ENCODE measurements around the gene TAB2.

Gene TAB2

DNA sequence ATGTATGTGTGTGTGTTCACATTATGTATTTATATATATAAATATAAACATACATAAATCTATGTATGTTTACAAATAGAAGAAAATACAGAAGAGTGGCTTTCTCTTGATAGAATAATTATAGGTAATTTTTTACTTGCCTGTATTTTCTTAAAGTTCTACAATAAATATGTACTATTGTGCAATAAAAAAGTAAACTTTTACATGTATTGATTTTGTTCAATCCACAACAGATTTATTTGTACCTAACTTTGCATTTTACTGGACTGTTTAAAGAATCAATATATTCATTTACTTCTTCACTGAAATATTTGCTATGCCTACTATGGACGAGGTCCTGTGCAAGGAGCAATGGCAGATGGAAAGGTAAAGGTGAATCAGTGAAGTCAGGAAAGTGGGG lies 14.0 kb upstream of the TAB2 start:
- Histone ChIP-seq H3K9me3 (ENCODE audit: control insufficient read depth, insufficient read depth, low read length) (no peaks in the 10 kb centered on the region), H3K36me3 (ENCODE audit: control insufficient read depth, low read length) (no peaks in the 10 kb centered on the region), H3K4me2 (ENCODE audit: low read length) (no peak overlapping the region), H3K27me3 (ENCODE audit: control insufficient read depth, low read length) (peaks cover 22% of the 10 kb centered on the region), H3K79me2 (ENCODE audit: control insufficient read depth, low read length) (no peaks in the 10 kb centered on the region), H3K9me2 (replicated peaks; ENCODE audit: control insufficient read depth, low read length) (no peaks in the 10 kb centered on the region), H3F3A (ENCODE audit: control insufficient read depth, insufficient read depth) (no peaks in the 10 kb centered on the region), H4K20me1 (ENCODE audit: control insufficient read depth, insufficient read depth, low read depth, low read length) (no peaks in the 10 kb centered on the region), H3K27ac (ENCODE audit: low read depth, low read length) (no peak overlapping the region), H3K4me3 (ENCODE audit: low read length) (no peak overlapping the region), H3K4me1 (ENCODE audit: control insufficient read depth, low read length) (no peaks in the 10 kb centered on the region)
- TF ChIP-seq, protein P1, sequence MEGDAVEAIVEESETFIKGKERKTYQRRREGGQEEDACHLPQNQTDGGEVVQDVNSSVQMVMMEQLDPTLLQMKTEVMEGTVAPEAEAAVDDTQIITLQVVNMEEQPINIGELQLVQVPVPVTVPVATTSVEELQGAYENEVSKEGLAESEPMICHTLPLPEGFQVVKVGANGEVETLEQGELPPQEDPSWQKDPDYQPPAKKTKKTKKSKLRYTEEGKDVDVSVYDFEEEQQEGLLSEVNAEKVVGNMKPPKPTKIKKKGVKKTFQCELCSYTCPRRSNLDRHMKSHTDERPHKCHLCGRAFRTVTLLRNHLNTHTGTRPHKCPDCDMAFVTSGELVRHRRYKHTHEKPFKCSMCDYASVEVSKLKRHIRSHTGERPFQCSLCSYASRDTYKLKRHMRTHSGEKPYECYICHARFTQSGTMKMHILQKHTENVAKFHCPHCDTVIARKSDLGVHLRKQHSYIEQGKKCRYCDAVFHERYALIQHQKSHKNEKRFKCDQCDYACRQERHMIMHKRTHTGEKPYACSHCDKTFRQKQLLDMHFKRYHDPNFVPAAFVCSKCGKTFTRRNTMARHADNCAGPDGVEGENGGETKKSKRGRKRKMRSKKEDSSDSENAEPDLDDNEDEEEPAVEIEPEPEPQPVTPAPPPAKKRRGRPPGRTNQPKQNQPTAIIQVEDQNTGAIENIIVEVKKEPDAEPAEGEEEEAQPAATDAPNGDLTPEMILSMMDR (IDR thresholded peaks at IDR 0.05; ENCODE audit: low read depth, low read length, poor library complexity, severe bottlenecking), result no peak
- TF ChIP-seq EZH2phosphoT487 (IDR thresholded peaks at IDR 0.05; ENCODE audit: borderline replicate concordance, low read length), result no peak

DNA sequence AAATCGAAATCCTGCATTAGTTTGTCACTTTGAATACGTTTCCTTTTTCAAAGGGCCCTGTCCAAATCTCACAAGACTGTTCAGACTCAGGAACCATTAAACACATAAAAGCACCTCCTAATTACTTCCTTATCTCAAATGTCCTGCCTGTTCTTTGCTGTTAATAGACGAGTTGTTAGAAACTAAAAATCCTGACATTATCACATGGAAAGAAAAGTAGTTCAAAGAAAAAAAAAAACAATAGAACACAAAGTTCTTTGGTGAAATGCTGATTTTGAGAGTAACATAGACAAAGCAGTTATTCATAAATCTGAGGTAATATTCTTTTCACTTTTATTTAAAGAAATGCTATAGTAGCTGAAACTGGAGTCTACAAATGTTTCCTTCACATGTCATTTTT lies 12.1 kb upstream of the TAB2 start:
- no peaks in the 10 kb centered on the region for H4K20me1 ChIP-seq (ENCODE audit: control insufficient read depth, insufficient read depth, low read depth, low read length)
- no peak for TF ChIP-seq EZH2phosphoT487 (IDR thresholded peaks at IDR 0.05; ENCODE audit: borderline replicate concordance, low read length)
- TF ChIP-seq, protein P1 (IDR thresholded peaks at IDR 0.05; ENCODE audit: low read depth, low read length, poor library complexity, severe bottlenecking), result no peak
- no peaks in the 10 kb centered on the region for H3K4me1 ChIP-seq (ENCODE audit: control insufficient read depth, low read length)
- peaks cover 21% of the 10 kb centered on the region for H3K27me3 ChIP-seq (ENCODE audit: control insufficient read depth, low read length)
- no peaks in the 10 kb centered on the region for H3K9me3 ChIP-seq (ENCODE audit: control insufficient read depth, insufficient read depth, low read length)
- H3K4me2 ChIP-seq (ENCODE audit: low read length), result no peak overlapping the region
- H3K36me3 ChIP-seq (ENCODE audit: control insufficient read depth, low read length), result no peaks in the 10 kb centered on the region
- no peak overlapping the region for H3K4me3 ChIP-seq (ENCODE audit: low read length)
- H3K79me2 ChIP-seq (ENCODE audit: control insufficient read depth, low read length), result no peaks in the 10 kb centered on the region
- no peak overlapping the region for H3K27ac ChIP-seq (ENCODE audit: low read depth, low read length)
- H3K9me2 ChIP-seq (replicated peaks; ENCODE audit: control insufficient read depth, low read length), result no peaks in the 10 kb centered on the region
- no peaks in the 10 kb centered on the region for H3F3A ChIP-seq (ENCODE audit: control insufficient read depth, insufficient read depth)

DNA sequence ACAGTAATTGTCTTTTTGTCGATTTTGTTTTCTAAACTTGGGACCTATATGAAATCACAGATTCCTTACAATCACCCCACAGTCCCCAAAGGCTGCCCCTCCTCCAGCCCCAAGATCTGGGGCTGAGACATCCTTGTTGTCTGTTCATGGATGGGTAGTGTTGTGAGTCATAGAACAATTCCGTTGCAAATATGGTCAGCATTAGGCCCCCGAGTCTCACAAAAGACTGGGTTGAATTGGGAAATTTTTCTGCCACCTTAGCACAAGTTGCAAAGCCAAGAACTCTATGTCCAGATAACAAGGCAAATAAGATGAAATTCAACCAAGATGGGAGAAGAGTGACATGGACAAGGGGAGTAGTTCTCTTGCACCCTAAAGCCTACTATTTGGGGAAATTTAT lies 10.5 kb upstream of the TAB2 start:
- no peak overlapping the region for H3K4me2 ChIP-seq (ENCODE audit: low read length)
- TF ChIP-seq, protein P1 (IDR thresholded peaks at IDR 0.05; ENCODE audit: low read depth, low read length, poor library complexity, severe bottlenecking), result no peak
- no peak for TF ChIP-seq EZH2phosphoT487 (IDR thresholded peaks at IDR 0.05; ENCODE audit: borderline replicate concordance, low read length)
- no peaks in the 10 kb centered on the region for H3K36me3 ChIP-seq (ENCODE audit: control insufficient read depth, low read length)
- H3K4me3 ChIP-seq (ENCODE audit: low read length), result no peak overlapping the region
- H3K27me3 ChIP-seq (ENCODE audit: control insufficient read depth, low read length), result peaks cover 24% of the 10 kb centered on the region
- no peaks in the 10 kb centered on the region for H3F3A ChIP-seq (ENCODE audit: control insufficient read depth, insufficient read depth)
- no peaks in the 10 kb centered on the region for H3K4me1 ChIP-seq (ENCODE audit: control insufficient read depth, low read length)
- no peaks in the 10 kb centered on the region for H3K79me2 ChIP-seq (ENCODE audit: control insufficient read depth, low read length)
- no peaks in the 10 kb centered on the region for H3K9me3 ChIP-seq (ENCODE audit: control insufficient read depth, insufficient read depth, low read length)
- H4K20me1 ChIP-seq (ENCODE audit: control insufficient read depth, insufficient read depth, low read depth, low read length), result no peaks in the 10 kb centered on the region
- H3K9me2 ChIP-seq (replicated peaks; ENCODE audit: control insufficient read depth, low read length), result no peaks in the 10 kb centered on the region
- H3K27ac ChIP-seq (ENCODE audit: low read depth, low read length), result no peak overlapping the region

DNA sequence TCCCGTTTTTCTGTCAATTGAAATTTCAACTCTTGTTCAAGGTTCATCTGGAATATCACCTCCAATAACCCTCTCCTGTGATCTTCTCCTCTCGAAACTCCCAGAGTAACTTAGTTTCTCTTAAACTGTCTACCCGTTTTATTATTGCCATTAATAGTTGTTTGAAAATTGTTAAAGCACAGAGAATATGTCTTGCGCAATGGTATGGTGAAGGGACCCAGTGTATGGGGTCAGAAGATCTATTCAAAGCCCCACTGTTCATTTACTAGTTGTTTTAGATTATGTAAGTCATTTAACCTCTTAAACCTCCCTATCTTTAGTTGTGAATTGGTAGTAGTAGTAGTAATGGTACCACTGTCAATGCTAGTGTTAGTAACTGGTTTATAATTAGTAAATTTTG lies 6.2 kb upstream of the TAB2 start:
- TF ChIP-seq, protein P1 (IDR thresholded peaks at IDR 0.05; ENCODE audit: low read depth, low read length, poor library complexity, severe bottlenecking), result no peak
- no peak for TF ChIP-seq EZH2phosphoT487 (IDR thresholded peaks at IDR 0.05; ENCODE audit: borderline replicate concordance, low read length)
- no peak overlapping the region for H3K4me3 ChIP-seq (ENCODE audit: low read length)
- peaks cover 5% of the 10 kb centered on the region; the same call in 1 of the 2 replicates for H3F3A ChIP-seq (ENCODE audit: control insufficient read depth, insufficient read depth)
- no peaks in the 10 kb centered on the region for H4K20me1 ChIP-seq (ENCODE audit: control insufficient read depth, insufficient read depth, low read depth, low read length)
- H3K36me3 ChIP-seq (ENCODE audit: control insufficient read depth, low read length), result no peaks in the 10 kb centered on the region
- H3K4me2 ChIP-seq (ENCODE audit: low read length), result no peak overlapping the region
- H3K9me3 ChIP-seq (ENCODE audit: control insufficient read depth, insufficient read depth, low read length), result no peaks in the 10 kb centered on the region
- H3K27ac ChIP-seq (ENCODE audit: low read depth, low read length), result no peak overlapping the region
- H3K4me1 ChIP-seq (ENCODE audit: control insufficient read depth, low read length), result peaks cover 4% of the 10 kb centered on the region
- no peaks in the 10 kb centered on the region for H3K9me2 ChIP-seq (replicated peaks; ENCODE audit: control insufficient read depth, low read length)
- H3K79me2 ChIP-seq (ENCODE audit: control insufficient read depth, low read length), result no peaks in the 10 kb centered on the region
- H3K27me3 ChIP-seq (ENCODE audit: control insufficient read depth, low read length), result peaks cover 32% of the 10 kb centered on the region

Measured in DOHH2 (cell line).